GM21423 (cell line): ENCODE data around the gene ABRACL.
A peak's percentile ranks its signal among the peaks of the same experiment; 100 is the strongest.
"Not testable (repeated sequence)": the region's sequence is repeated elsewhere in the genome, so short reads cannot be mapped to it uniquely, and the experiment has no call there.

ENCODE experiments used
- ATAC-seq: cut with Tn5 transposase; IDR thresholded peaks from one replicate; pipeline ENCODE4 v1.9.1; 2021; ENCODE audit warnings: mild to moderate bottlenecking, moderate library complexity; ENCODE audit not compliant: unreplicated experiment

ABRACL gene

DNA sequence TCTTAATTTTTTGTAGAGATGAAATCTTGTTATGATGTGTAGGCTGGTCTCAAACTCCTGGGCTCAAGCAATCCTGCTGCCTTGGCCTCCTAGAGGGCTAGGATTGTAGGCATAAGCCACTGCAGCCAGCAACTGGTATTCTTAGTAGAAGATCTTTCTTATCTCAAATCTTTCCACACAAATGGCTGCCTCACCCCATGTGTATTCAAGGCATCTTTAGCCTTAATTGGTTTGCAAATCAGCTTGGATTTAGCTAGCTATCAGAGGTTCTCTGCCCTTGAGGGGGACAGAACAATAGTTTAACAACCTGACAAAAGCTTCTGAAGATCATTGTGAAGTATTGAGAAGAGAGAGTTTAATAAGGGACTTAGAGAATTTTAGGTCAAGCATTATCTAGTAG is 17.9 kb upstream of the ABRACL start:
- no peak for ATAC-seq

GRCh38 chr6:139011980-139012379 is 16.6 kb upstream of the ABRACL start:
- ATAC-seq: no peak

DNA sequence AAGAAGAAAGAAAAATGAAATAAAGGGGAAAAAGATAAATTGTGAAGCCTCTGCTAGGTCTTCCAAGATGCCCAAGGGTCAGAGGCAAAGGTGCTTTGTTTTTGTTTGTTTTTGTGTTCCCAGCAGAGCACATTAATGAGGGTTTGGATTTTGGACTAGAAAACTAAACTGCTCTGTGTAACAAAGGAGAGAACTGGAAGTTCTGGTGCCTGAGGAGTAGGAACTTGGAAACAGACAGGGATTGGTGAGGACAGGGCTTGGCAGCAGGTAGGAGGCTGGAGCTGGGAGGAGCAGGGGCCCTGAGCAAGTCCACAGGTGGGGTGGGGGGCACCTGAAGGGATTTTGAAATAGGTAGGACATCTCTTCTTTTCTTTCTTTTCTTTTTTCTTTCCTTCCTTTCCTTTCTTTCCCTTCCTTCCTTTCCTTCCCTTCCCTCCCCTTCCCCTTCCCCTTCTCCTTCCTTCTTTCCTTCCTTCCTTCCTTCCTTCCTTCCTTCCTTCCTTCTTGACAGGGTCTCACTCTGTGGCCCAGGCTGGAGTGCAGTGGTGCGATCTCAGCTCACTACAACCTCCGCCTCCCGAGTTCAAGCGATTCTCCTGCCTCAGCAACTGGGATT is 15.3 kb upstream of the ABRACL start:
- ATAC-seq: no peak

DNA sequence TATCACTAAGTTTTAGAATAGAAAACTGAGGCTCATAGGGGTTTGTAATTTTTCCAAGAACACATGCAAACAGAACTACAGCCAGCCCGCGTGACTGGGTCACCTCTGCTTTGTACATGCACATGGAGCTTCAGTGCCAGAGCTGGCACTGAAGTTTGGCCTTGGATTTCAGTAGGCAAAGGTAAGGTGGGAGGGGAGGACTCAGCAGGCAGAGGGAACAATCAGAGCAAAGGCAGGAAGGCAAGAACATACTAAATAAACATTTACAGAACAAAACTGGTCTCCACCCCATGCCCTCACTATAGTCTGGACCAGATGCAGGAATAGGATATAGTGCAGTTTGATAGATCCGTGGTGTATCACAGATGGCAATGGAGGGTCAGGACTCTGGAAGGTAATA is 13.6 kb upstream of the ABRACL start:
- ATAC-seq: no peak

GRCh38 chr6:139016337-139017213 is 12.0 kb upstream of the ABRACL start:
- ATAC-seq: peak; percentile 79

GRCh38 chr6:139017227-139017626 is 11.3 kb upstream of the ABRACL start:
- no peak for ATAC-seq

GRCh38 chr6:139019722-139020121 is 8.8 kb upstream of the ABRACL start:
- no peak for ATAC-seq

- no peak for ATAC-seq
Measured at GRCh38 chr6:139020689-139021088, 7.9 kb upstream of the ABRACL start.

GRCh38 chr6:139025416-139025815 is 3.1 kb upstream of the ABRACL start:
- not testable (repeated sequence) for ATAC-seq

DNA sequence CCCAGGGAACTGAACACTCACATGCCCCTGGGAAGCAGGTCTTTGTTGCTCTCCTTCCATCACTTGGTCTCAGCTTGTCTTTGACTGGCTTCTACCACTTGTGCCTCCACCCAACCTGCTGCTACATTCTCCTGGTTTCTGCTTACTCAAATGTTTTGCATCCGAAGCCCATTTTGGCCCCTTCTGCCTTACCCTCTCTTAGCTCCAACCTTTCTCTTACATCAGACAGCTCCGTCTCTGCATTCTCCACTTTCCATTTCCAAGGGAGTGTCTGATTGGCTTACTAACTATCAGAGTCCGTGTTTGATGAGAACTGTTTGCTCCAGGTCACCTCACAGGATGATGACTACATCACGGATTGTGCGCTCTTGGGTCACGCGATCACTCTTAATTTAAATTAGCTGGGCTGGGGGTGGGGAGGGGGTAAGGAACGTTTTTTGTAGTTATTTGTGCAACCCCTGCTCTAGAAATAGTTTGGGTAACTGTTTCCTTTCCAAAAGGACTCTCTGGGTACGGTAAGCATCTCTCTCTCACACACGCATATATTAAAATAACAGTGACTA is 844 bp upstream of the ABRACL start:
- no peak for ATAC-seq

DNA sequence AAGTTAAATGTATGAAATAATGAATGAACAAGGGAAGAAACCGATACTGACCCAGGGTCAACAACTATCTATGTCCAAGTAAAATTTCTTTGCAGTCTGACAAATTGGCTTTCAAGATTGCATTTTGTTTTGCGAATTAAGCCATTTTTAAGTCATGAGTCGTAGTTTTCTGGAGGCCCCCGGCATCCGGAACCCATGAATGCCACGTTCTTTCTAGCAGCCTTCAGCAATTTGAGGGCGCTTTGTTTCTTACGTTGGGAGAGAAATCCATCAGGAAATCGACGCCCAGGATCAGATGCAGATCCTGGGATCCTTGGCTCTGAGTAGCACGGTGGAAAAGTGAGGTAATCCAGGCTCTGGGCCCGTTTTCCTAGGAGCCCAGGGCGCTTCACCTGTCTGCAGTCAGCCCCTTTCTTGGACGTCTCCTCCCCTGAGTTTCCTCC is 309 bp upstream of the ABRACL start:
- ATAC-seq: peak; percentile 4

DNA sequence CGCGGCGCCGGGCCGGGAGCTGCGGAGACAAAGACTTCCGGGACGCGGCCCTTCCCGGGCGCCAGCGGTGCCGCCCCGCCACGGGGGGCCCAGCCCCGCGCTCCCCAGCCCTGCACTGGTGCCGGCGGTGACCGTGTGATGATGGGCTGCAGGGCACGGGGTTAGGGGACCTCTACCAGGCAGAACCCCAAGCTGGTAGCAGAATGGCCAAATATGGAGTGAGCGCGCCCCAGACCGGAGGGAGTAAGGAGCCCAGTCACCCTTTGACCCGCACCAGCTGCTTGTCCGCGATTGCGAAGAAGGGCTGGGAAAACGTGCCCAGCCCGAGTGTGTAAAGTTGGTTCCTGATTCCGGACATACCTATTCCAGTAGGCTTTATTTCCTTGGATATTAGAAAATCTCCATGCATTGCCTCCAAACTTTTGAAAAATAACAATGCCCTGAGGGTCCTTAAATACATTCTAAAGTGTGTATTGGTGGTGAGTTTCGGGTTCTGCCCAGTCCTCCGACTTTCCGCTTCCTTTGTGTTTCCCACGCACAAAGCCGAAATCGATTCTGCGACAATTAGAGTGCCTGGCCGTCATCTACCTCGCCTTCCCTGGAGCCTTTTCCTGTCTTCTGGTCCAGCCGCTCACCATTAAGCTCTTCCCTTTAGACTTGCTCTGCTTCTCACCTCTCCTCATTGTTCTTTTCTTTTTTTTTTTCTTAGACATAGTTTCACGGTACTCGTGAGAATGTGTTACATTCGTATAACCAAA is 1.1 kb downstream of the ABRACL start:
- peak; percentile 31 for ATAC-seq

DNA sequence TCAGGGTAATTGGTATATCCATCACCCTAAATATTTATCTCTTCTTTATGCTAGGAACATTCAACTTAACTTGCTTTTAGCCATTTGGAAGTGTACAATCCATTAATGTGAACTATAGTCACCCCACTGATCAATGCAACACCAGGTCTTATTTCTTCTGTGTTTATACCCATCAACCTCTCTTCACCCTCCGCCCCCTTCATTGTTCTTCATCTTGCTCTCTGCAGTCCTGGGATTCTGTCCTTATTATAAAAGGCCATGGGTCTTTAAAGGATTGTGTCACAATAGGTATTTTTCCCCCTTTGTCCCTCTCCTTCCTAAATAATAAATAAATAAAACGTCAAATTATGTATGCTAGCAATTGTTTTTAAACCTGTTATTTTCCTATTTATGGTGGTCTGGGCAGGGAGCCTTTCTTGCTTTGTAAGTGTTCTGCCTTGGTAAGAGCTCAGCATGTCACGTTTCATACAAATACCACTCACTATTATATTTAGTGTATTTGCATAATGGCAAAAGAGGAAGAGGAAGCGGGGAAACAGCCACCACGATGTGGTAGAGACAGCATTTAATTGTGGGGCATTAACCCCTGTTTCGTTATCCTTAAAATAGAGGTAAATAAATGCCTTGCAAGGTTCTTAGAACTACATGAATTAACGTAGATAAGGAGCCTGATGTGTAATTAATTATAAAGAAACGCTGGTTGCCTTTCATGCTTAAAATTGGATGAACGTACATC is 1.9 kb downstream of the ABRACL start:
- ATAC-seq: peak; percentile 45

GRCh38 chr6:139037490-139037889 is 8.9 kb downstream of the ABRACL start:
- no peak for ATAC-seq

GRCh38 chr6:139044250-139044649 is 15.7 kb downstream of the ABRACL start:
- no peak for ATAC-seq

- ATAC-seq: no peak
Measured at GRCh38 chr6:139047677-139048076, 19.1 kb downstream of the ABRACL start.

DNA sequence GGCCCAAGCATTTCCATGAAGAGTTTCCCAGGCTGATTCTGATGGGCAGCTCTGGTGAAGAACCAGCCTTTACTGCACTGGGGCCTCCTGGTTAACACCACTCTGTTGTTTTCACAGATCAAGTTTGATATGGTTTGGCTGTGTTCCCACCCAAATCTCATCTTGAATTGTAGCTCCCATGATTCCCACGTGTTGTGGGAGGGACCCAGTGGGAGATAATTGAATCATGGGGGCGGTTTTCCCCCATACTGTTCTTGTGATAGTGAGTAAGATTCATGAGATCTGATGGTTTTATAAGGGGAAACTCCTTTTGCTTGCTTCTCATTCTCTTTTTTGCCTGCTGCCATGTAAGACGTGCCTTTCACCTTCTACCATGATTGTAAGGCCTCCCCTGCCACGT is 20.4 kb downstream of the ABRACL start:
- ATAC-seq: not testable (repeated sequence)

- not testable (repeated sequence) for ATAC-seq
Measured at GRCh38 chr6:139050131-139050769, 21.7 kb downstream of the ABRACL start.

DNA sequence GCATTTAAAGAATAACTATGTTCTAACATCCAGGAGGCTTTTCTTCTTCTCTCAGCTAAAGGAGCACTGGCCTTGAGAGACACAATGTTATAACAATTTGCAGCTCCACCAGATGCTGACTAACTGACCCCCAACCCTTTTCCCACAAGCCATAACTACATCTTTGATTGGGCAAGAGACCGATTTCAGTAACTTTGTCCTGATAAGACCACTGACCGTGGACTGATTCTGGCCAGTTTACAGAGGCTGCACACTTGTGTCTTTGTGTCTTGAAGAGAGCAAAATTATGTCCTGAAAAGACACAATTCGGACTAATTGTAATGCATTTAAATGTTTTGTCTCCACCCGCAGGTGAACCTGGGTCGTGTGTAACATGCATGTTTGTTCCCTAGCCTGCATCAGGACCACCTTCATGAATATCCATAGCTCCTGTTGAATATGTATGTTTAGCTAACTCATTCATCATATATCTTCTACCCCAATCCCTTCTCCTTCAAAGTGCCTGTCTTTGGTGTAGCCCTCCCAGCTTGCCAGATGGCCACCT is 22.3 kb downstream of the ABRACL start:
- ATAC-seq: no peak
